PC-9 (cell line): Measurements from ENCODE around the gene S100A11. TPM values are rescaled to one million over a fixed set of nuclear protein-coding genes. Genes with fewer than 3 reads are reported as not detected.

Experiments
- BruUV-seq: library from RNA; stranded (reverse); fragments of 400-500 nt; replicated peaks from 2 replicates; lab custom pipeline; 2021; lab: Mats Ljungman, UMichigan
- CTCF ChIA-PET: fragments of 300-600 bp; sonication (Branson Sonifier 250); formaldehyde crosslinking; loops from one replicate; lab custom pipeline; 2022; ENCODE audit warnings: antibody characterized with exemption; lab: Charles Lee
- POLR2A ChIA-PET: fragments of 300-600 bp; sonication (Branson Sonifier 250); formaldehyde crosslinking; loops from one replicate; lab custom pipeline; 2022; ENCODE audit warnings: antibody characterized with exemption; ENCODE audit not compliant: unreplicated experiment; lab: Charles Lee
- DNase-seq, 2 experiments: peaks; one replicate each; pipeline versions ENCODE4 v3.0.0 to v3.0.0-alpha.2; 2015 to 2022; ENCODE audit warnings: mixed read lengths in 1 of 2
- H2AFZ ChIP-seq: fragments of 200-600 bp; sonication (generic); 2 replicates; pipeline ENCODE4 v1.8.1; 2017; ENCODE audit warnings: antibody characterized with exemption
- H3F3A ChIP-seq: fragments of 200-600 bp; sonication (generic); 2 replicates; pipeline ENCODE4 v1.8.1; 2017; ENCODE audit warnings: antibody characterized with exemption, mild to moderate bottlenecking, low read depth; ENCODE audit not compliant: insufficient read depth
- H3K27ac ChIP-seq: fragments of 200-600 bp; sonication (generic); 2 replicates; pipeline ENCODE4 v1.6.1; 2016; ENCODE audit warnings: mixed run types
- H3K27me3 ChIP-seq: fragments of 200-600 bp; sonication (generic); 2 replicates; pipeline ENCODE4 v1.6.1; 2016; ENCODE audit warnings: low read depth, mixed run types; ENCODE audit not compliant: insufficient read depth
- H3K36me3 ChIP-seq: fragments of 200-600 bp; sonication (generic); 2 replicates; pipeline ENCODE4 v1.6.1; 2016; ENCODE audit warnings: low read depth, mixed run types
- H3K4me1 ChIP-seq: fragments of 200-600 bp; sonication (generic); replicated peaks from 2 replicates; pipeline ENCODE4 v1.6.1; 2016; ENCODE audit warnings: mixed run types; ENCODE audit not compliant: insufficient read depth
- H3K4me2 ChIP-seq: fragments of 200-600 bp; sonication (generic); 2 replicates; pipeline ENCODE4 v1.6.1; 2017; ENCODE audit warnings: mixed run types
- H3K4me3 ChIP-seq: fragments of 200-600 bp; sonication (generic); 2 replicates; pipeline ENCODE4 v1.6.1; 2016; ENCODE audit warnings: mixed run types
- H3K79me2 ChIP-seq: fragments of 200-600 bp; sonication (generic); 2 replicates; pipeline ENCODE4 v1.6.1; 2017; ENCODE audit warnings: low read depth, mixed run types
- H3K9me2 ChIP-seq: fragments of 200-600 bp; sonication (generic); 2 replicates; pipeline ENCODE4 v1.8.1; 2017; ENCODE audit warnings: mild to moderate bottlenecking; ENCODE audit not compliant: insufficient read depth
- H3K9me3 ChIP-seq: fragments of 200-600 bp; sonication (generic); 2 replicates; pipeline ENCODE4 v1.8.1; 2016; ENCODE audit warnings: low read depth; ENCODE audit not compliant: insufficient read depth
- H4K20me1 ChIP-seq: fragments of 200-600 bp; sonication (generic); 2 replicates; pipeline ENCODE4 v1.8.1; 2017; ENCODE audit not compliant: insufficient read depth
- CTCF ChIP-seq: fragments of 200-600 bp; sonication (generic); conservative IDR thresholded peaks from 2 replicates; pipeline ENCODE4 v1.6.1; 2017; ENCODE audit warnings: mixed run types, antibody characterized with exemption, mild to moderate bottlenecking, moderate library complexity
- EZH2 ChIP-seq: fragments of 200-600 bp; sonication (generic); IDR thresholded peaks from 2 replicates; pipeline ENCODE4 v1.8.0; 2017; ENCODE audit warnings: antibody characterized with exemption, low read depth
- intact Hi-C: fragments of 100-400 bp; cut with micrococcal nuclease; formaldehyde crosslinking; loops from one replicate; pipeline ENCODE4 v1.10.0; 2022; ENCODE audit not compliant: unreplicated experiment
- total RNA-seq: library from RNA; stranded (reverse); gene quantifications from 2 replicates; pipeline ENCODE4 v1.2.3, GENCODE V29; 2021

Gene S100A11
- total RNA-seq, 1 experiment from 2014 or later, result 868 TPM

GRCh38 chr1:152043870-152044269, 7.1 kb upstream of the S100A11 start:
- POLR2A ChIA-PET, result interaction anchor here (0.7 kb wide), 1 partner anchor 56 kb away, joined by 5 read pairs; no protein-coding TSS in a partner anchor
- no peak overlapping the region for H3K4me3 ChIP-seq
- no peaks in the 10 kb centered on the region for H3K9me2 ChIP-seq
- H3K27ac ChIP-seq, result no peak overlapping the region
- H3K79me2 ChIP-seq, result peaks cover 16% of the 10 kb centered on the region; the same call in 1 of the 2 replicates
- H3F3A ChIP-seq, result peaks cover 40% of the 10 kb centered on the region
- BruUV-seq, result no TSS peak
- intact Hi-C loops, result no loop called here
- H2AFZ ChIP-seq, result no peak overlapping the region
- CTCF ChIA-PET, result no interaction called here
- H3K4me2 ChIP-seq, result no peak overlapping the region
- TF ChIP-seq CTCF (no peak), EZH2 (no peak)
- no peaks in the 10 kb centered on the region for H3K36me3 ChIP-seq
- H3K4me1 ChIP-seq, result peaks cover 57% of the 10 kb centered on the region
- H3K27me3 ChIP-seq, result no peaks in the 10 kb centered on the region
- no peak for DNase-seq
- H4K20me1 ChIP-seq, result no peaks in the 10 kb centered on the region
- H3K9me3 ChIP-seq, result no peaks in the 10 kb centered on the region; the same call in 1 of the 2 replicates

- DNase-seq, result no peak
- no TSS peak for BruUV-seq
- POLR2A ChIA-PET, result no interaction called here
- Histone ChIP-seq H3K4me3 (no peak overlapping the region), H3K79me2 (peaks cover 22% of the 10 kb centered on the region; the same call in 1 of the 2 replicates), H3K27me3 (no peaks in the 10 kb centered on the region), H2AFZ (no peak overlapping the region), H3K27ac (no peak overlapping the region), H3K9me2 (no peaks in the 10 kb centered on the region), H3F3A (peaks cover 23% of the 10 kb centered on the region), H3K4me1 (peaks cover 62% of the 10 kb centered on the region), H3K36me3 (no peaks in the 10 kb centered on the region), H3K4me2 (no peak overlapping the region), H3K9me3 (no peaks in the 10 kb centered on the region; the same call in 1 of the 2 replicates), H4K20me1 (no peaks in the 10 kb centered on the region)
- TF ChIP-seq EZH2 (no peak), CTCF (no peak)
- CTCF ChIA-PET, result no interaction called here
- intact Hi-C loops, result no loop called here
These were observed 5.2 kb upstream of the S100A11 start for GRCh38 chr1:152042030-152042429.

- intact Hi-C loops, result loop anchor here (10.0 kb wide), 1 partner anchor 845 kb away; the partner anchor contains the start of genes PIP5K1A and VPS72
- no peak overlapping the region for H3K4me3 ChIP-seq
- no peak overlapping the region for H3K27ac ChIP-seq
- no peak for DNase-seq
- H3K79me2 ChIP-seq, result peaks cover 26% of the 10 kb centered on the region
- no peaks in the 10 kb centered on the region for H3K27me3 ChIP-seq
- no TSS peak for BruUV-seq
- TF ChIP-seq EZH2 (no peak), CTCF (no peak)
- H4K20me1 ChIP-seq, result 0 out of 2 replicates have a peak, but pooled peaks cover under 1% of the 10 kb centered on the region
- POLR2A ChIA-PET, result no interaction called here
- H2AFZ ChIP-seq, result no peak overlapping the region
- peaks cover 15% of the 10 kb centered on the region for H3F3A ChIP-seq
- H3K4me2 ChIP-seq, result 0 out of 2 replicates have a peak overlapping the region, but pooled peaks have one; percentile 10
- H3K36me3 ChIP-seq, result peaks cover 9% of the 10 kb centered on the region
- peaks cover 40% of the 10 kb centered on the region for H3K4me1 ChIP-seq
- H3K9me2 ChIP-seq, result no peaks in the 10 kb centered on the region
- no peaks in the 10 kb centered on the region for H3K9me3 ChIP-seq
- CTCF ChIA-PET, result interaction anchor here (0.6 kb wide), 1 partner anchor 28 kb away, joined by 3 read pairs; no protein-coding TSS in a partner anchor
These were observed 3.1 kb upstream of the S100A11 start for GRCh38 chr1:152039886-152040285.
